Breast epithelium (tissue), 4 donors: Measurements from ENCODE around the gene SAMD3. TPM values are rescaled to one million over a fixed set of nuclear protein-coding genes. Genes with fewer than 3 reads are reported as not detected.

Source experiments
- DNase-seq, 2 donors: peaks; one replicate each; pipeline ENCODE4 v3.0.0-alpha.2; 2019; ENCODE audit warnings: low spot score in 2 of 2
- H3K27ac ChIP-seq, 2 donors: fragments of 200-600 bp; sonication (generic) in 1 of 2; one replicate each; pipeline ENCODE4 v1.5.1; 2016 to 2019; ENCODE audit warnings: mild to moderate bottlenecking in 1 of 2
- H3K27me3 ChIP-seq, 2 donors: fragments of 200-600 bp; sonication (generic) in 1 of 2; one replicate each; pipeline versions ENCODE4 v1.5.1 to v1.6.0; 2017 to 2019; ENCODE audit warnings: control low read depth in 1 of 2, mild to moderate bottlenecking in 1 of 2
- H3K36me3 ChIP-seq: fragments of 200-600 bp; one replicate; pipeline ENCODE4 v1.5.1; 2019
- H3K4me1 ChIP-seq, 2 donors: fragments of 200-600 bp; sonication (generic); one replicate each; pipeline ENCODE4 v1.5.1; 2016 to 2019; ENCODE audit warnings: control low read depth in 1 of 2
- H3K4me3 ChIP-seq, 3 donors: fragments of 200-600 bp; sonication (generic); 1 replicate in 2 of 3; 2 replicates in 1 of 3; pipeline ENCODE4 v1.5.1; 2016 to 2019; ENCODE audit warnings: mild to moderate bottlenecking in 3 of 3, moderate library complexity in 2 of 3
- H3K9me3 ChIP-seq, 2 donors: fragments of 200-600 bp; sonication (generic) in 1 of 2; one replicate each; pipeline ENCODE4 v1.5.1; 2016 to 2019; ENCODE audit warnings: control low read depth in 1 of 2
- POLR2A ChIP-seq: fragments of 450-650 bp; IDR thresholded peaks from one replicate; pipeline ENCODE4 v1.6.1; 2016; ENCODE audit warnings: antibody characterized with exemption, mild to moderate bottlenecking, moderate library complexity
- POLR2AphosphoS5 ChIP-seq, 3 donors: sonication (generic); formaldehyde crosslinking; IDR thresholded peaks; one replicate each; pipeline ENCODE4 v1.6.1; 2017; ENCODE audit warnings: antibody characterized with exemption in 3 of 3
- intact Hi-C: fragments of 100-400 bp; cut with DNase I; formaldehyde crosslinking; loops from one replicate; pipeline ENCODE4 v1.15.1; 2023; ENCODE audit warnings: low total_unique reads
- total RNA-seq, 3 donors: library from RNA; depleted of rRNA; stranded (reverse); fragments of >200 nt; gene quantifications; one replicate each; pipeline ENCODE4 v1.1.0, GENCODE V29; 2016
- TF ChIP-seq, protein P1 (sequence below), 3 donors: fragments of 450-650 bp; IDR thresholded peaks; one replicate each; pipeline ENCODE4 v1.5.1; 2016 to 2017; ENCODE audit warnings: antibody characterized with exemption in 3 of 3, mild to moderate bottlenecking in 3 of 3, moderate library complexity in 3 of 3

The SAMD3 gene
- total RNA-seq, 3 donors from 2014 or later: 0.33 to 2.1 (median 1.2) TPM

DNA sequence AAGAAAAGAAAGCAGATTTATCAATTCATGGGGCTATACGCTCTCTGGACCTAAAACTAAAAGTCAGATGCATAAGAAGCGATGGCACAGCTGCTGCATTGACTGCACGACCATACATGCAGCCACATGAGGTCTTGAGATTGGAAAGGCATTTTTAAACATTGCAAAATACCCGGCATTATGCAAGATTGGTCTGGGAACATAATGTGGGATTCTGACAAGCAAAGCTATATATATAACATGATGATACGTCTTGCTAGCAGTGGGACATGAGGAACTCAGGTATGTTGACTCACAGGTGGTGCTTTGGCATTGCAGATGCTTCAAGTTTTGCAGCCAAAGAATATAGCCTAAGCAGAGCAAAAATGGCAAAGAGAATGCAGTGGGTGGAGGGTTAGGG lies 55.1 kb downstream of the SAMD3 start:
- Histone ChIP-seq H3K36me3 (no peaks in the 10 kb centered on the region), H3K27me3 (no peaks in the 10 kb centered on the region), H3K4me1 (no peaks in the 10 kb centered on the region), H3K9me3 (peaks cover 6 to 13% of the 10 kb centered on the region in 2 donors), H3K27ac (no peak overlapping the region), H3K4me3 (no peak overlapping the region)
- TF ChIP-seq POLR2AphosphoS5 (IDR thresholded peaks at IDR 0.05) (no peak), POLR2A (no peak)
- TF ChIP-seq, protein P1, sequence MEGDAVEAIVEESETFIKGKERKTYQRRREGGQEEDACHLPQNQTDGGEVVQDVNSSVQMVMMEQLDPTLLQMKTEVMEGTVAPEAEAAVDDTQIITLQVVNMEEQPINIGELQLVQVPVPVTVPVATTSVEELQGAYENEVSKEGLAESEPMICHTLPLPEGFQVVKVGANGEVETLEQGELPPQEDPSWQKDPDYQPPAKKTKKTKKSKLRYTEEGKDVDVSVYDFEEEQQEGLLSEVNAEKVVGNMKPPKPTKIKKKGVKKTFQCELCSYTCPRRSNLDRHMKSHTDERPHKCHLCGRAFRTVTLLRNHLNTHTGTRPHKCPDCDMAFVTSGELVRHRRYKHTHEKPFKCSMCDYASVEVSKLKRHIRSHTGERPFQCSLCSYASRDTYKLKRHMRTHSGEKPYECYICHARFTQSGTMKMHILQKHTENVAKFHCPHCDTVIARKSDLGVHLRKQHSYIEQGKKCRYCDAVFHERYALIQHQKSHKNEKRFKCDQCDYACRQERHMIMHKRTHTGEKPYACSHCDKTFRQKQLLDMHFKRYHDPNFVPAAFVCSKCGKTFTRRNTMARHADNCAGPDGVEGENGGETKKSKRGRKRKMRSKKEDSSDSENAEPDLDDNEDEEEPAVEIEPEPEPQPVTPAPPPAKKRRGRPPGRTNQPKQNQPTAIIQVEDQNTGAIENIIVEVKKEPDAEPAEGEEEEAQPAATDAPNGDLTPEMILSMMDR (IDR thresholded peaks at IDR 0.05): no peak
- no peak for DNase-seq
- intact Hi-C loops: no loop called here

DNA sequence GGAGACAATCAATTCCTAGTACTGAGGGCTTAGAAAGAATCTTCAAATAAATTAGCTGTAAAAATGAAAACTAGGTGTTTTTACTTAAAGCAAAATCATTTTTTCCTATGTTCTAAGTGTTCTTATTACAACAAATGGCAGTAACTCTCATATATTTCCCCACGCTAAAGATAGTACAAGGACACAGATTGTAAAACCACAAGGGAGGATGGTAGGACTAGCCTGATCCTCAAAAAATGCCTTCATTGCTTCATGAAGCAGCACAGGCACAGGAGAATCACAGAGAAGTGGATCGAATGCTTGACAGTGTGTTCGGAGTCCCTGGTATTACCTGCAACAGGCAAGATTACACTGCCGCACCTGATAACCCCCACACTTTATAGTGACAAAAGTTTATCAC lies 58.5 kb downstream of the SAMD3 start:
- no peak overlapping the region for H3K4me3 ChIP-seq
- TF ChIP-seq POLR2A (no peak), POLR2AphosphoS5 (IDR thresholded peaks at IDR 0.05) (no peak)
- TF ChIP-seq, protein P1 (IDR thresholded peaks at IDR 0.05): no peak
- H3K27ac ChIP-seq: no peak overlapping the region
- no peaks in the 10 kb centered on the region for H3K4me1 ChIP-seq
- no peaks in the 10 kb centered on the region for H3K36me3 ChIP-seq
- H3K9me3 ChIP-seq: no peaks in the 10 kb centered on the region
- no peaks in the 10 kb centered on the region for H3K27me3 ChIP-seq
- intact Hi-C loops: no loop called here
- DNase-seq: no peak

DNA sequence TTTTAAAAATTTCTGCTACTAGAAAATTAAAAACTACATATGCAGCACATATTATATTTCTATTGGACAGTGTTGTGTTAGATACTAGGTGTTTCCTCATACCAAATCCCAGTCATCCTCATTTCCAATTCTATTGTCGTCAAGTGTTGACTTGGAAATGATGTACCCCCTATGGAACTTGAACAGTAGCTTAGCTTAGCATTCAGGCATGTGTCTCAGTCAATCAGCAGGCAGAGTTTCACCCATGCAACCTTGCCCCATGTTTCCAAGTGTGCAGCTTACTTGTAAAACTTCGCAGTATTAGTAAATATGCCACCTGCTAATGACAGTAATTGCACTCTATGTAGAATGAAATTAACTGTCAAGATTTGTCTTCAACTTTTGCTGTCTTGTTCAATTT lies 59.5 kb downstream of the SAMD3 start:
- no peak for TF ChIP-seq POLR2A
- TF ChIP-seq, protein P1 (IDR thresholded peaks at IDR 0.05): no peak
- TF ChIP-seq POLR2AphosphoS5 (IDR thresholded peaks at IDR 0.05): no peak
- intact Hi-C loops: no loop called here
- Histone ChIP-seq H3K4me1 (no peaks in the 10 kb centered on the region), H3K27me3 (no peaks in the 10 kb centered on the region), H3K27ac (no peak overlapping the region), H3K4me3 (no peak overlapping the region), H3K9me3 (no peaks in the 10 kb centered on the region), H3K36me3 (no peaks in the 10 kb centered on the region)
- DNase-seq: no peak

DNA sequence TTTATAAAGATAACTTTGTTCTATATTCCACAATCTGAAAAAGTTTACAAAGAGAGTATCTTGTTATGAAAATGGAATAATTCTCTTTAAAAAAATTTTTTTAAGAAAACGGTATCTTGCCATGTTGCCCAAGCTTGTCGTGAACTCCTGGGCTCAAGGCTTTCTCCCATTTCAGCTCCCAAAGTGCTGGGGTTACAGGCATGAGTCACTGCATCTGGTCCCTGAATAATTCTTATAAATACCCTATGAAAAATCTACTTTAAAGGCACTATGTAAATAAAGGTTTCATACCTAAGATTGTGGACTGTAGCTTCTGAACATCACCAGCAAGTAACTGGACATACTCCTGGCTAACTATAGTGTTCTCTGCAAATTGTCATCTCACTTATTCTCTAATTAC lies 60.3 kb downstream of the SAMD3 start:
- no peaks in the 10 kb centered on the region for H3K27me3 ChIP-seq
- H3K36me3 ChIP-seq: no peaks in the 10 kb centered on the region
- DNase-seq: no peak
- intact Hi-C loops: no loop called here
- no peaks in the 10 kb centered on the region for H3K4me1 ChIP-seq
- H3K9me3 ChIP-seq: no peaks in the 10 kb centered on the region
- TF ChIP-seq POLR2A: no peak
- H3K27ac ChIP-seq: no peak overlapping the region
- H3K4me3 ChIP-seq: no peak overlapping the region

DNA sequence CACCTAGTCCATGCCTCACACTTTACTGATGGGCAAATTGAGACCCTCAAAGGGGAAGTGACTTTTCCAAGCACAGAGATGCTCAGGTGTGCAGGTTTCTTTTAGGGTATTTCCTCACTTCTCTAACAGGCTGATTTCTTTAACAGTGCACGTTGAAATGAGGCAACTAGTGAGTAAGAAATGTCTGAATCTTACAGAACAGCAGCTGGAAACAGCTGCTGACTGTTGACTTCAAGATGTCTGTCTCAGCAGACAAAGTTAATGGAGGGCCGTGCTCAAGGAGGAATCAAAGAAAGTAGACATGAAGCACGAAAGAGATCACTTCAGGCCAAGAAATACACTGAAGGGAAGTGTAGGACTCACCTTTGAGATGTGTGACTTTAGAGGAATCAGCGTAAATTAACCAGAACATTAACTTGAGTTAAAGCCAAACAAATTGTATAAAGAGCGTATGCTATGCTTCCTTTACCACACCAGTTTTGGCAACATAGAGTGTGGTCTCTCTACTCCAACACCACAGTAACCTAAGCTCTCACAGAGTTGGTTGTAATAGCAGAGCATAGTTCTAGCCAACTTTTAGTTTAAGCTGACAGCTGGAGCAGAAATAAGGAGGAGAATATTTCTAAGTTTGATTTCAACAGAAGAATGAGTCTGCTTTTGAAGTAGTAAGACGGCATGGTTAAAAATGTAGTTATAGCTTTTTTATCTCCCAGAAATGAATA lies 60.9 kb downstream of the SAMD3 start:
- TF ChIP-seq, protein P1 (IDR thresholded peaks at IDR 0.05): no peak
- TF ChIP-seq POLR2AphosphoS5 (IDR thresholded peaks at IDR 0.05) (no peak), POLR2A (no peak)
- no peak for DNase-seq
- no peaks in the 10 kb centered on the region for H3K36me3 ChIP-seq
- no peak overlapping the region for H3K27ac ChIP-seq
- H3K27me3 ChIP-seq: no peaks in the 10 kb centered on the region
- intact Hi-C loops: no loop called here
- H3K4me3 ChIP-seq: no peak overlapping the region
- no peaks in the 10 kb centered on the region for H3K4me1 ChIP-seq
- no peaks in the 10 kb centered on the region for H3K9me3 ChIP-seq
